Medulla oblongata (tissue), 1 donor: Measurements from ENCODE around the gene LOXL3.

ENCODE experiments used
- DNase-seq: peaks from one replicate; pipeline ENCODE4 v3.0.0-alpha.2; 2015; ENCODE audit errors: extremely low spot score

The LOXL3 gene

GRCh38 chr2:74526649-74527230 is 27.0 kb downstream of the LOXL3 start:
- DNase-seq, result no peak

- peak; percentile 20 for DNase-seq
Measured at GRCh38 chr2:74525717-74526648, 27.8 kb downstream of the LOXL3 start, which contains the start of gene DQX1. TSS of gene DQX1 (minus strand) at chr2:74526231. CDS start at chr2:74525729, 502 bp downstream.

- DNase-seq, result no peak
Measured at GRCh38 chr2:74524955-74525716, 28.6 kb downstream of the LOXL3 start.

- DNase-seq, result no peak
Measured at GRCh38 chr2:74524005-74524404, 29.7 kb downstream of the LOXL3 start.

GRCh38 chr2:74522516-74522915 is 31.2 kb downstream of the LOXL3 start:
- DNase-seq, result no peak

- no peak for DNase-seq
Measured at GRCh38 chr2:74516650-74517049, 37.1 kb downstream of the LOXL3 start.

GRCh38 chr2:74515981-74516633 is 37.6 kb downstream of the LOXL3 start:
- DNase-seq, result peak; percentile 37

GRCh38 chr2:74515271-74515980 is 38.3 kb downstream of the LOXL3 start:
- DNase-seq, result no peak

- DNase-seq, result no peak
Measured at GRCh38 chr2:74514368-74515270, 39.1 kb downstream of the LOXL3 start, which contains the start of gene TLX2. TSS of gene TLX2 (plus strand) at chr2:74514450. CDS start at chr2:74514807, 357 bp downstream.

GRCh38 chr2:74513605-74514367 is 40.0 kb downstream of the LOXL3 start:
- DNase-seq, result no peak

- DNase-seq, result no peak
Measured at GRCh38 chr2:74512744-74513604, 40.8 kb downstream of the LOXL3 start.

GRCh38 chr2:74511104-74511989 is 42.4 kb downstream of the LOXL3 start:
- no peak for DNase-seq

GRCh38 chr2:74510272-74510671 is 43.5 kb downstream of the LOXL3 start:
- DNase-seq, result no peak

- DNase-seq, result no peak
Measured at GRCh38 chr2:74507926-74508520, 45.7 kb downstream of the LOXL3 start.

GRCh38 chr2:74507145-74507925 is 46.4 kb downstream of the LOXL3 start, which contains the start of gene PCGF1:
TSS of gene PCGF1 (minus strand) at chr2:74507695. CDS start at chr2:74507668, 27 bp downstream.
- DNase-seq, result peak; percentile 99
